ENCODE data around the gene LCP2.
"Not testable (repeated sequence)": the region's sequence is repeated elsewhere in the genome, so short reads cannot be mapped to it uniquely, and the experiment has no call there.

Gene LCP2

GRCh38 chr5:170248172-170248930 is 49.2 kb downstream of the LCP2 start:
- no peak for DNase-seq (ENCODE audit: low spot score)

GRCh38 chr5:170247363-170247762 is 50.2 kb downstream of the LCP2 start:
- no peak for DNase-seq (ENCODE audit: low spot score)

- no peak for DNase-seq (ENCODE audit: low spot score)
Observed at GRCh38 chr5:170246126-170246870, 51.3 kb downstream of the LCP2 start.

- DNase-seq (ENCODE audit: low spot score): not testable (repeated sequence)
Observed at GRCh38 chr5:170245436-170245835, 52.1 kb downstream of the LCP2 start.

- no peak for DNase-seq (ENCODE audit: low spot score)
Observed at GRCh38 chr5:170238456-170239196, 59.0 kb downstream of the LCP2 start.

GRCh38 chr5:170235876-170236864 is 61.4 kb downstream of the LCP2 start:
- DNase-seq (ENCODE audit: low spot score): no peak

- no peak for DNase-seq (ENCODE audit: low spot score)
Observed at GRCh38 chr5:170233358-170233892, 64.2 kb downstream of the LCP2 start.

GRCh38 chr5:170232786-170233185 is 64.8 kb downstream of the LCP2 start, which contains the start of gene C5orf58:
C5orf58 (plus strand) TSS chr5:170232985; CDS start chr5:170234977, 1,992 bp downstream.
- DNase-seq (ENCODE audit: low spot score): no peak

- DNase-seq (ENCODE audit: low spot score): no peak
Observed at GRCh38 chr5:170228762-170229435, 68.7 kb downstream of the LCP2 start.

- no peak for DNase-seq (ENCODE audit: low spot score)
Observed at GRCh38 chr5:170226661-170227060, 70.9 kb downstream of the LCP2 start.

GRCh38 chr5:170226129-170226615 is 71.4 kb downstream of the LCP2 start:
- no peak for DNase-seq (ENCODE audit: low spot score)

- DNase-seq (ENCODE audit: low spot score): peak; percentile 57
Observed at GRCh38 chr5:170225326-170226128, 72.0 kb downstream of the LCP2 start.

GRCh38 chr5:170223906-170224305 is 73.7 kb downstream of the LCP2 start:
- no peak for DNase-seq (ENCODE audit: low spot score)

- DNase-seq (ENCODE audit: low spot score): no peak
Observed at GRCh38 chr5:170223360-170223759, 74.2 kb downstream of the LCP2 start.

- DNase-seq (ENCODE audit: low spot score): no peak
Observed at GRCh38 chr5:170221327-170221741, 76.2 kb downstream of the LCP2 start.

GRCh38 chr5:170220191-170220590 is 77.4 kb downstream of the LCP2 start:
- no peak for DNase-seq (ENCODE audit: low spot score)

GRCh38 chr5:170219615-170220014 is 78.0 kb downstream of the LCP2 start:
- peak; percentile 96 for DNase-seq (ENCODE audit: low spot score)

- no peak for DNase-seq (ENCODE audit: low spot score)
Observed at GRCh38 chr5:170218726-170219125, 78.9 kb downstream of the LCP2 start.

- no peak for DNase-seq (ENCODE audit: low spot score)
Observed at GRCh38 chr5:170217831-170218230, 79.7 kb downstream of the LCP2 start.

All from kidney tubule cell (primary cell).